Suppressor macrophage treated with lipopolysaccharide for 1 hour (primary cell): ENCODE measurements around the gene PRKD3.

Source experiments
- DNase-seq, 3 donors: peaks; one replicate each; pipeline ENCODE4 v3.0.0-alpha.2; 2020 to 2022

PRKD3 gene

GRCh38 chr2:37324786-37325624 lies at the start of gene PRKD3:
TSS of gene PRKD3 (minus strand) at chr2:37324833. CDS start at chr2:37316524, 8,309 bp downstream.
- DNase-seq, result peak; percentile 66 to 92 (median 82)

GRCh38 chr2:37372000-37372399 lies 47.4 kb upstream of the PRKD3 start:
- DNase-seq, result no peak

- DNase-seq, result no peak
Observed at GRCh38 chr2:37370666-37371065, 46.0 kb upstream of the PRKD3 start.

DNA sequence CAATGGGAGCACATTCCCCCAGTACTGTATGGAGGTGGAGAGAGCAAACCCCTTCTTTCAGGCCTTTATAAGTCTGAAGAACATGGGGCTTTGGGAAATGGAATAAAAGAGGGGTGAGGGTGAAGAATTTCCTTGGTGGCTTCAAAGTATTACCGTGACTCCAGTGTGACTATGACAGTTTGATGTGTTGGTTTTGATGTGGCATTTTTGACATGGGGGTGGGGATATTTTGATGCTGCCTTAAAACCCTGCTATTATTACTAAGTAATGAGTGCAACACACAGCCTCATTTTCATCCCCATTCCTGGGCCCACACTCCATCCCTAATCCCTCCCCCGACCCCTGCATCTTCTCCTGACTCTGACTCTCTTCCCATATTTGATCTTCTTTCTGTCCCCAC lies 43.4 kb upstream of the PRKD3 start:
- DNase-seq, result no peak

DNA sequence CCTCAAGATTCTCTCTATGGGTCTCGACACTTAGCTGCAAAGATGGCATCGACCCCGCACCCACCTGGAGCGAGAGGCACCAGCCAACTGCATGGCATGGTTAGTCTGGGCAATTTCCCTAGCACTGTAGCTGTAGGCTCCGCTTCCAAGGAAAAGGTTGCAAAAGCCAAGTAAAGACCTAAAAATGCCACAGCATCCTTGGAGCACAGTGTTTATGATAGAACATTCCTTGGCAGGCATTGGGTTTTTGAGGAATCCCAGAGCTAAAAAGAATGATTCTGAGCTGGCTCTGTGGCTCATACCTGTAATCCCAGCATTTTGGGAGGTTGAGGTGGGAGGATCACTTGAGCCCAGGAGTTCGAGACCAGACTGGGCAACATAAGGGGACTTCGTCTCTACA lies 42.7 kb upstream of the PRKD3 start:
- no peak for DNase-seq

GRCh38 chr2:37366773-37367172 lies 42.1 kb upstream of the PRKD3 start:
- peak; percentile 39 to 49 (median 40) for DNase-seq

GRCh38 chr2:37365669-37366068 lies 41.0 kb upstream of the PRKD3 start:
- no peak for DNase-seq

GRCh38 chr2:37364351-37364750 lies 39.7 kb upstream of the PRKD3 start:
- DNase-seq, result no peak

DNA sequence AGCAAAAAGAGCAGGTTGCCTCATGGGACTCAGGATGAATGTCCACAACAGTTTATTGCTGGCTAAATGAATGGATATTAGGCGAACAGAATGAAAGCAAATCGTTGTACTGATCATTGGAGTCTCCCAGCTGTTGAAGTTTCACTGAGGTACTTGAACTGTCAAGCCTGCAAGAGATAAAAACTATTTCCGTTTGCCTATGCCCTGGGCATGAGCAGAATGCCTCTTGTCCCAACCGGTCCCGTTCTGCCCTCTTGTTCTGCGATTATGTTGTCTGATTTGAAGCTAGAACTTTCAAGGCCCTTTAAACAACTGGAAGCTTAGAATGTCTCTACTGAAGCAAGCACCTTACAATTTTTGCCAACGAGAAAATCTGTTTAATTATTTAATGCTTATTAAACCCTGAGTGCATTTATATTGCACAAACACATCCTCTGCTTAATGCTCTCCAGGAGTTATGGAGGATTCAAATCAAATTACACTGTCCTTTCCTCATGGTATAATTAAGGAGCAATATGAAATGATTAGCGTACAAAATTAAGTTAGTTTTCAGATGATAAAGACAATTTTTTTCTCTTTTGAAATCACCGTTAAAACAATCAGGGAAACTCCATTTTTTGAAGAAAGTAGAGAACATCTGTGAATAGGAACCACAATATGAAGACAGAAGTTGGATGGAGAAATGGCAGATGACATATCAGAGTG lies 37.5 kb upstream of the PRKD3 start:
- no peak for DNase-seq

GRCh38 chr2:37361216-37361815 lies 36.7 kb upstream of the PRKD3 start:
- peak; percentile 42 to 45 (median 43) for DNase-seq

DNA sequence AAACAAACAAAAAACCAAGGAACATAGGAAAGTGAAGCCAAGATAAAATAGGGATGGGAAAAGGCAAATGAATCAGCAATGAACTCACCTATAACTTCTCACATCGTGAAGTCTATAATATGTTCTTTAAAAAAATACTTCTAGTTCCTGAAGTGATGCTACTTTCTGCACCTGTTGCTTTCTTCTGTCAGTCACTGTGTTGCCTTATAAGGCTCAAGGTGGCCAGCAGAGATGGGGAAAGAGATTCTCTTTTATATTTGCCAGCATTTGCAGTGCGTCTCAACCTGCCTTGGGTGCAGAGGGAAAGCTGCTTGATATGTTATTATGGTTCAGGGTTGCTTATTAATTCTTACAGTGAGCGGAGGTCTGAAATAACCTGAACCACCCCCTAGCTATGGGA lies 33.8 kb upstream of the PRKD3 start:
- DNase-seq, result no peak

- DNase-seq, result no peak
Observed at GRCh38 chr2:37357530-37357929, 32.9 kb upstream of the PRKD3 start.

- no peak for DNase-seq
Observed at GRCh38 chr2:37357069-37357468, 32.4 kb upstream of the PRKD3 start.

DNA sequence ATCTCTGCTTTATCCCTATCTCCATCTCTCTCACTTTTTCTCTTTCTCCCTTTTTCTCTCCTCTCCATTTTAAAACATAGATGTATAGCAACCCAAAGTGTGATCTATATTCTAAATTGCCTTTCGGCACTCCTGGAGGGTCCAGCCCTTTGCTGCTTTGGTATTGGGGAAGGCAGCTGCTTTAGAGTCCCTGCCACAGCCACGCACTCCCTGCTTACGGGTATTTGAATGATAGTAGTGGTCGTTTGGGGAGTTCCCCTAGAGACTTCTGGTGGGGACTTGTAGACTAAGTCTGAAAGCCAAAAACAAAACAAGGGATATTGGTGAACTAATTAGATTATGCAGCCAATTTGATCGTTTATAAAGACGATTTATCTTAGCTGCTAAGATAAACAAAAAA lies 31.7 kb upstream of the PRKD3 start:
- DNase-seq, result no peak

- no peak for DNase-seq
Observed at GRCh38 chr2:37355735-37356134, 31.1 kb upstream of the PRKD3 start.

- DNase-seq, result no peak
Observed at GRCh38 chr2:37354531-37354930, 29.9 kb upstream of the PRKD3 start.

GRCh38 chr2:37350034-37350433 lies 25.4 kb upstream of the PRKD3 start:
- peak in 2 of 3 donors; percentile 30 to 31 for DNase-seq

GRCh38 chr2:37349231-37349860 lies 24.7 kb upstream of the PRKD3 start:
- DNase-seq, result peak; percentile 33 to 55 (median 36)

DNA sequence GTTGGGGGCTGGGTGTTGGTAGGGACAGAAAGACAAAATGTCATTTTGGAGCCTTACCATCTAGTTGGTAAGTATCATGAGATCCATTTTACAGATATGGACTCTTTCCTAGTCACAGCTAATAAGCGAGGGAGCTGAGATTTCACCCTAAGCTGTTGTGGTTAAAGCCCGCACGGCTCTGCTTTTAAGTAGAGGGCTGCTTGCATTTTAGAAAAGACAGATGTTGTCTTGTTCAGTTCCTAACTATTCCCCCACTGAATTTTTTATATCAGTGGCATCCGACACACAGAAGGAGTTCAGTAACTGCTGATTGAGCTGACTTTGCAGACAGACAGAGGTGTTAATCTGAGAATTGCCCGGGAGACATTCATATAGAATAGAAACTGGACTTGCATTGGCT lies 23.5 kb upstream of the PRKD3 start:
- DNase-seq, result no peak

DNA sequence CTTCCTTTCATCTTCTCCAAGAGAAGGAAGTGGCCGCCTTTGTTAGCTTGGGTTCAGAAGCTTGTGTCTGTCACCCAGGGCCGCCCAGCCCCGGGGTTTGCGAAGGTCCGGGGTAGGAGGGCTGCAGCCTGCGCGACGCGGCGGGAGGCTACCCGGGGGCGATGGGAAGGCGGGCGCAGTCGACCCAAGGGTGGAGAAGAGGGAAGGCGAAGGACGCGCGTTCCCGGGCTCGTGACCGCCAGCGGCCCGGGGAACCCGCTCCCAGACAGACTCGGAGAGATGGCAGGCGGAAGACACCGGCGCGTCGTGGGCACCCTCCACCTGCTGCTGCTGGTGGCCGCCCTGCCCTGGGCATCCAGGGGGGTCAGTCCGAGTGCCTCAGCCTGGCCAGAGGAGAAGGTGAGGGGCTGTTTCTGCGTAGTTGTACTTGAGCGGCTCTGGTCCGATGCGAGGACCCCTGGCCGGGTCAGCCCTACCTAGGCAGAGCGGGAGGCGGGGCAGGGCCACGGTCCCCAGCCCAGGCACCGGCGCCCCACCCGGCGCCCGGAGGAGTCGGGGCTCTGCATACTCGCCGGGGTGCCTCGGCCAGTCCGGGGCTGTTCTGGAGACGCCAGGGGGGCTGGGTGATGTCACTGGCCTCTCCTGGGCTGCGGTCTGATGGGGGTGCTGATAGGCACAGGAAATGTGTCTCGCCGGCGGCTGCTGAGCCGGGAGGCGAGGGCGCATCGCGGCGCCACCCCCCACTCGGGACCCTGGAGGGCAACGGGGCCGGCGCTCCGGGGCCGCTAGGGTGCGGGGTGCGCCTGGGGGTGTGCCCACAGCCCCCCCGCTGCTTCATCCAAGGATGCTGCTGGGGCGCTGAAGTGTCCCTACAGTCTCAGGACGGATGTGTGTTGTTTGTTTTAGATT lies 20.1 kb upstream of the PRKD3 start, which contains the start of gene QPCT:
Gene QPCT (plus strand): TSS at position 178 of the 909 bp plus-strand sequence. CDS start 102 bp downstream, at position 280.
- DNase-seq, result peak; percentile 40 to 68 (median 56)

DNA sequence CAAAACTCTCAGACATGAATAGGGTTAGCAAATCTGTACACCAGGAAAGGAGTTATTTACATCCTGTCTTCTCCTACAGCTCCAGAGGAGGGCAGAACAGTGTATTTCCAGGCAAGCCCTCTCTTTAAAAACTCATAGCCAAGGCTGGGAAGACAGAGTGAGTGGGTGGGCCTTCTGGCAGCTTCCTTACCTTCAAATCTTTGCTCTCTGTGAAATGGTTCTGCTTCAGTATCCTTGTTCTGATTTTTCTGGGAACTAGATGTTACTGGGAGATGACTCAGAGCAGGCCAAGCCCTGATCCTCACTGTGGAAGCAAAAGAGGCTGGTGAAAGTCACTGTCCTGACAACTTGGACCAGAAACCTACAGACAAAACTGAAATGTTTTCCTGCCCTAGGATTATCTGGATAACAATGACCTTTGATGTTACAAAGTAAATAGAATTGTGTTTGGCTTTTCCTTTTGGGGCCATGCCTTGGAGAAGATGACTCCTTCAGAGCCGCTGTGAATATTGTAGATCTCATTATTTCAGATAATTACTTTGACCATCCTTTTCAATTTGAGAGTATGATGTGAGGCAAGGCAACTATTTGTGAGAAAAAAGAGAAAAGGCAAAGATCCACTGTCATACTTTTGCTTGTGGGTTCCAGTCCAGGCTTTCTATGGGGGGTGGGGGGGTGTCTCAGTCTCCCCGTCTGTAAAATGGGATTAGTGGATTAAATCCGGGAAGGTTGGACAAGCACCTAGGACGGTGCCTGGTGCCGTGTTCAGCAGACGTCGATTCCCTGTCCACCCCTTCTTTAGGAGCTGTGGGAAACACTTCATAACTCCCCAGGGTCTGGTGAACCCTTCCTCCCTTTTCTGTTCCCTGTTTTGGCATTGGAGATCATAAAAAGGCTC lies 19.2 kb upstream of the PRKD3 start:
- DNase-seq, result peak; percentile 67 to 80 (median 68)
